CD4-positive, alpha-beta T cell treated with Interleukin-17A for 4 hours (primary cell): Measurements from ENCODE around the gene VWA2.
"Not testable (repeated sequence)": the region's sequence is repeated elsewhere in the genome, so short reads cannot be mapped to it uniquely, and the experiment has no call there.

Source experiments
- DNase-seq: peaks from one replicate; pipeline ENCODE4 v3.0.0-alpha.2; 2020; ENCODE audit warnings: mixed read lengths

The VWA2 gene

DNA sequence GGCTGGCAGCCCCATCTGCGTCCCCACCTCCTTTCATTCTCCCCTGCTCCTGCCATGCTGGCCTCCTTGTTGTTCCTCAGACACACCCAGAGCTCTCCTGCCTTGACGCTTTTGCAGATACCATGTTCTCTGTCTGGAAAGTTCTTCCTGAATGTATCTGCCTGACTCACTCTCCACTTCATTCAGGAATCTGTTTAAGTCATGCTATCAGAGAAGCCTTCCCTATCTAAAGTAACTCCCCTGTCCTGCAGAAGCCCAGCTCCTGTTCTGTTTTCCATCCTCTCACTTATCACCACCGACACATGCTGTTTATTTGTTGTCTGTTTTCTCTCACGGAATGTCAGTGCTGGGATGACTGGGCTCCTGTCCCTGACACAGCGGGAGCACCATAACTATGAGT lies 83.3 kb downstream of the VWA2 start:
- no peak for DNase-seq

DNA sequence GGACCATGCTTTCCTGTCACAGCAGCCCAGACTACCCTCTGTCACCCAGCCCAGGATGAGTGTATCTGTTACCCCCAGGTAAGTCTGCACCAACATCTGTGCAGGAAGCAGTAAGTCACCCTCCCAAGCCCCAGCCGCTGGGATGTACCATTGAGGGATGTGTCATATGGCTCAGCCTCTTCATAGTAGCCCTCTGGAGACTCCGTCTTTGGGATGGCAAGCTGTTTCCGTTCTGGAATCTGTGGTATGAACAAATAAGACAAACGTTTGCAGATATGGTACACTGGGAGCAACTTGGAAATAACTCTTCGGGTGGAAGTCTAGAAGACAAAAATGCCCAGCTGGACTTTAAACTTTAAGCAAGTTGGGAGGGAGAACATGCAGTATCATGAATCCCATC lies 84.0 kb downstream of the VWA2 start:
- no peak for DNase-seq

DNA sequence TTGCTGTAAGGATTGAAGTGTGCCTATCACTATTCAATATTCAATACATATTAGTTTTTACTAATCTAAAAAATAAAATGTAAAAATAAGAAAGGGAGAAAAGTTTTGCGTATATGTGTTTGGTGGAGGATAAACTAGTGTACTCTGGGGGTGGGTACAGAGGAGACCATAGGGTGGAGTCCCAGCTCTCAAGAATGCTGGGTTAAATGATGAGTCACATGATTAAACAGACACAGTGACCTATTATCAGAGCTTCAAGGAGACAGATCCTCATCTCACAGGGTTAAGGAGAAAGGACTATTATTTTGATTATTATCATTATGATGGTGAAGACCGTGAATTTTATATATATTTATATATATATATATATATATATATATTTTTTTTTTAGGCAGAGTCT lies 87.7 kb downstream of the VWA2 start:
- DNase-seq = no peak

DNA sequence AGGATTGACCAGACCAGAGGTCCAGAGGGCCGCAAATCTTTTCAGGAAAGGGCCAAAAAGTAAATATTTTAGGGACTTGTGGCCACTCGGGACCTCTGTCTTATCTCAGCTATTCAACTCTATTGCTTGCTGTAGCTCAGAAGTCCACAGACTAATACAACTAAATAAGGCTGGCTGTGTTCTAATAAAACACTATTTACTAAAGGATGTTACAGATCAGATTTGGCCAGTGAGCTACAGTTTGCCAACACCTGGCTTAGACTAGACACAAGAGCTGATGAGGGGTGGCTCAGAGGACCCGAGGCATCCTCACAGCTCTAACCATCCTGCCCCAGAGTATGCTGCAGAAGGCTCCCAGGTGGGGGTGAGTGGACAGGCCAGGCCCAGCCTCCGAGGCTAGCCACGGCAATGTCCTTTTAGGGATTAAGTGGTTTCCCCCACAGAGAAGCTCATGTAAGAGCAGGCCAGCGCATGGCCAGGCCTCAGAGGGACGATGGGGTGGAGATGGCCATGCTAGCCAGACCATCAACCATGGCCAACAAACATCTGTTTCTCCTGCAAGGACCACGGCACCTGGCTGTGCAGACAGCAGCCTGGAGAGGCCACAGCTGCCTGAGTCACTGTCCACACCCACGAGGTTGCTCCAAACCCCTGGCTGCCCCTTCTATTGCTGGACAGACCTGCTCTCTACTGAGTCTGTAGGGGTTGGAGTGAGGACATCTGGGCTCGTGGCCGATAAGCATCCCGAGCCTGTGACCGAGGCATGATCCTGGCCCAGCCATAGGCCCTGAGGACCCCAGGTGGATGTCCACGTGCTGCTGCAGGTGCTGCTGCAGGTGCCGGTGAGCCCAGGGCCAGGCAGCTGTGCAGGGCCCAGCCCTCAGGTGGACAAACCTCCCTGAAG lies 88.7 kb downstream of the VWA2 start:
- no peak for DNase-seq

DNA sequence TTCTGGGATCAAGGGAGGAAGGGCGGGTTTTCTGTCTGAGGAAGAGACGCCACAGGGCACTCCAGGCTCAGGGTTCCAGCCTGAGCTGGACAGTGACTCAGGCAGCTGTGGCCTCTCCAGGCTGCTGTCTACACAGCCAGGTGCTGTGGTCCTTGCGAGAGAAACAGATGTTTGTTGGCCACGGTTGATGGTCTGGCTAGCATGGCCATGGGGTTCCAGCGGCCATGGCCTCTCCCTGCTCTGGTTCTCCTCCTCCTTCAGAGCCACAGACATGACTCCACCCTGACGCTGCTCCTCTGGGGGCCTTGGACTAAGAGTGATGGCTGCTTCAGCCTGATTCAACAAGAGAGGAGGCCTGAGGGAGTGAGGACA lies 89.4 kb downstream of the VWA2 start:
- no peak for DNase-seq

DNA sequence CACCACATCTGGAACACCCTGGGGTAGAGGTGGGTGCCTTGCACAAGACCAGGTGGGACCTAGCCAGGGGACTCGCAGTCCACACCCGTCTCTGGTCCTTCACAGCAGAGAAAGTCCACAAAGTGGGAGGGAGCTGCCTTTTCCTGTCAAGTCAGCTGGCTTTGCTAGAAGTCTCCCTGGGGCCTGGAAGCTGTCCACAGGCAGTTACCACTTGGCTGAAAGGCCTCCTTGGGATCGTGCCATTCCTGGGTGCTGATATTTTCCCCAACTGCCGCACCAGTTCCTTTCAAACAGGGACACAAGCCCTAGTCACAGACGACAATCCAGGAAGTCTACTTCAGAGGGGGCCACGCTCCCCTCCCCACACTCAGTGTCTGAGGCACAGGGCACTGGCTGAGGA lies 89.8 kb downstream of the VWA2 start:
- DNase-seq = no peak

DNA sequence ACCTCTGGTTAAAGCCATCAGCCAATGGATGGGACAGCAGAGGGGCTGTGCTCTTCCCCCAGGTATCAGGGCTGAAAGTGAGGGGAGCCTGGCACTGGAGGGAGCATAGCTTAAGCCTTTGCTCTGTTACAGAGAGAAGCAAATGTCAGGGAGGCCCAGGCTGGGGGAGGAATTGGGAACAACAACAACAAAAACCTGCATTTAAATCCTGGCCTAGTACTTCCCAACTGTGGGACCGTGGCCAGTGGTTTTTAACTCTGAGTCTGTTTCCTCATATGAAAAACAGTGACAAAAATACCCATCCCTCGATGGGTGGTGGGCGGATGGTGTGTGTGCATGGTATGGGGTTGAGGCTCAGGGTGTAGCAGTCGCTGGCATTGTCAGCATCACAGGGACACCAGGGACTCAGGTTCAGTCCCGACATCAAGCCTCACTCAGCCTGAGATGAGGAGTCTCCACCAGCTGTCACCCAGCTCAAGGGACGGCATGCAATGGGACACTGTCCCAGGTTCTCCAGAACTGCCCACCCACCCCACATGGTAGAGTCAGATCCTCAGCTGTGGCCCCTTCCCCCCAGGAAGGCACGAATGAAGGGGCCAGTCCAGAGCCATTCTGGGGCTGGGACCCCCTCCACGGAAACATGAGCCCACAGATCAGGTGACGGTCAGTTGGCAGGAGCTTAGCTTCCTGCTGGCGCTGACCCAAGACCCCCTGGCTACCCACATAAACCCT lies 90.7 kb downstream of the VWA2 start:
- no peak for DNase-seq

DNA sequence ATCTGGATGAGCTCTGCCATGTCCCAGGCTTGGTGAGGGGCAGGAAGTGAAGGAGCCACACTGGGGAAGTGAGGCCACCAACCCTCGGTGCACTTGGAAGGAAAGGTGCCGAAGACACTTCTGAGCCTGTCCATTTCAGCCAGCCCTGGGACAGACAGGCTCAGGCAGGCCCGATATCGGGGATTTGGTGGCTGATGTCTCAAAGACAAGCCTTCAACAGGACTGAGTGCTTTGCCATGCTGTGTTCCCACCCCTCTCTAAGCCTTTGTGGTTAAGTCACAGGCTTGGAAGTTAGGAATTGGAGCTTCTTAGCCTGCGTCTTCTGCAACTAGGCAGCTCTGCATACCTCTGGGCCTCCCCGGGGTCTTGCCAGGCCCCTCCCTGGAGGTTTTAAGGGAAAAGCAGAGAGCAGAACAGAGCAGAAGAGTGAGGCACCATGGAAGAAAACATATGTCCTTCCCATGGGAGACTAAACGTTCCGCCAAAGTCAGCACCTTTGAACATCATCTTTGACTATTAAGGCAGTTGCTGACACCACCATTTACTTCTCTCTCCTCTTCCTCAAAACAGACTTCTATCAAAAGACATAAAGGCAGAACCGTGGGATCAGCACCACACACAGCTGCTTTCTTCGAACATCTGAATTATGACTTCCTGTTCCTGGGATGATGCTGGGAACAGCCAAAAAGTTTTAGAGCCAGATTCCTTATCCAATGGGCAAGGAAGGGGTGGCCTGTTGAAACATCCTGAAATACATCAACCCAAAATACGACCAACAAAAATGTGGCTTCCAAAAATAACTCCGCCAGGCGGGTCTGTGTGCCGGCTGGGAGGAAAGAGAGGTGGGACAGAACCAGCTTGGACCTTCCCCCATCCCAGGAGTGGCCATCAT lies 93.5 kb downstream of the VWA2 start:
- no peak for DNase-seq

DNA sequence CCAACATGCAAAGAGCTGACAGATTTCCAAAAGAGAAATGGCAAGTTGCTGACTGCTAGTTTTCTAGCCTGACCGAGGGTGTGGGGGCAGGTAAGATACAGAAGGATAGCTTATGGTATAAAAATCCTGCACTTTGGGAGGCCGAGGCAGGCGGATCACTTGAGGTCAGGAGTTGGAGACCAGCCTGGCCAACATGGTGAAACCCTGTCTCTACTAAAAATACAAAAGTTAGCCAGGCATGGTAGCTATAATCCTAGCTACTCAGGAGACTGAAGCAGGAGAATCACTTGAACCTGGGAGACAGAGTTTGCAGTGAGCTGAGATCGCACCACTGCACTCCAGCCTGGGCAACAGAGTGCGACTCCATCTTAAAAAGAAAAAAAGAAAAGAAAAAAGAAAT lies 94.4 kb downstream of the VWA2 start:
- DNase-seq = not testable (repeated sequence)

DNA sequence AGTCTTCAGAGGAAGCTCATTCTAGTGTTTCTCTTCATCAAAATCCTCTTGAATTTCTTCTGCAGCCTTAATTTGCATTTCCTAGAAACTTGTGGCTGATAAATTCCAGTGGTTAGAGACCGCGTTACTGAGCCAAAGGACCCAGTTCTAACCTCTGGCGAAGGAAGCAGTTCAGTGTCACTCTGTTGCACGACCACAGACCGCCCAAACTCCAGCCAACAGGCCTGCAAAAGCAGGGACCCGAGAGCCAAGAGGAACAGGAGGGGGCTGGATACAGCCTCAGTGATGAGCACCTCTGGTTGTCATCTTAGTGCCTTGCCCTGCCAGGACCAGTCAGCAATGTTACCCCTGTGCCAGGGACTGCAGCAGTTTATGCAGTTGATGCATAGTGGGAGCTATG lies 95.2 kb downstream of the VWA2 start:
- DNase-seq = no peak

DNA sequence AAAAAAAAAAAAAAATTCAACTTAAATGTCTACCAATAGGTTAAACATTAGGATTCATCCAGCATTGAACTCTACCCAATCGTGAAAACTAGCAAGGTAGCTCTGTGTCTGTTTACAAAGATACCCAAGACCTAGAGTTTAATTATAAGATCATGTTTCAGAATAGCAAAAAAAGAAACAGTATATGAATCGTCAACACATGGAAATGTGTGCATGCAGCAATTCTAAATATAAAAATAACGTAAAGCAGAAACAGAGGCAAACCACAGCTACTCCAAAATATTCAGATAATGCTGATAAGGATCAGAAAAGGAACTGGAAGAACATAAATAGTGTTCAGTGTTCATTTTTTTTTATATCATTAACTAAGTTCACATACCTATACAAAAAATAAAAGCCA lies 96.6 kb downstream of the VWA2 start:
- no peak for DNase-seq

DNA sequence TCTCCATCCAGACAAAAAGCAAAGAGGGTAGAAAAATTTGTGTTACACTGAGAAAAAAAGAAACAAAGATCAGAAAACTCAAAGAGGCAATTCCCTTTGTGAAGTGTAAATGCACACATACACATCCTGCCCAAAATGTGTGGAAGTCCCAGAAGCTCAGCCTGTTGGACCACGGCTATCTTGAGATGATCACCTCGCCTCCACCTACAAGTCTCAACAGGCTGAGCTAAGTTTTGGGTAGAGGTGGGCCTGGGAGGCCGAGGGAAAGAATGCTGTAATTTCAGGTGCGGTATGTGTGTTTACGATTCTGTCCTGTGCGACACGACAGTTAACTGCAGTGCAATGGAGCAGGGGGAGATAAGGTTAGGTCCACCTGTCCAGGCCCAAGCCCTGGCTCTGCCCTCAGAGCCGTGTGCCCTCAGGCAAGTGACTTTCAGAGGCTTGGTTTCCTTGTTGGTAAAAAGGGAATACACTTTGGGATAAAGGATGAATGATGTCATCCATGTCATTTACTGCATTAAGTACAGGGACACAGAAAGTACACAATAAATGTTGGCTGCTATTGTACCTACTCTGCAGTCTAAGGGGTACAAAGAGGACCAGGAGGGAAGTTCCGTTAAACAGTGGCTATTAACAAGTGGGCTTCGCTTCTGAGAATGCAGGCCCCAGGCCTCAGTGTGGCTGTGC lies 97.9 kb downstream of the VWA2 start:
- no peak for DNase-seq

DNA sequence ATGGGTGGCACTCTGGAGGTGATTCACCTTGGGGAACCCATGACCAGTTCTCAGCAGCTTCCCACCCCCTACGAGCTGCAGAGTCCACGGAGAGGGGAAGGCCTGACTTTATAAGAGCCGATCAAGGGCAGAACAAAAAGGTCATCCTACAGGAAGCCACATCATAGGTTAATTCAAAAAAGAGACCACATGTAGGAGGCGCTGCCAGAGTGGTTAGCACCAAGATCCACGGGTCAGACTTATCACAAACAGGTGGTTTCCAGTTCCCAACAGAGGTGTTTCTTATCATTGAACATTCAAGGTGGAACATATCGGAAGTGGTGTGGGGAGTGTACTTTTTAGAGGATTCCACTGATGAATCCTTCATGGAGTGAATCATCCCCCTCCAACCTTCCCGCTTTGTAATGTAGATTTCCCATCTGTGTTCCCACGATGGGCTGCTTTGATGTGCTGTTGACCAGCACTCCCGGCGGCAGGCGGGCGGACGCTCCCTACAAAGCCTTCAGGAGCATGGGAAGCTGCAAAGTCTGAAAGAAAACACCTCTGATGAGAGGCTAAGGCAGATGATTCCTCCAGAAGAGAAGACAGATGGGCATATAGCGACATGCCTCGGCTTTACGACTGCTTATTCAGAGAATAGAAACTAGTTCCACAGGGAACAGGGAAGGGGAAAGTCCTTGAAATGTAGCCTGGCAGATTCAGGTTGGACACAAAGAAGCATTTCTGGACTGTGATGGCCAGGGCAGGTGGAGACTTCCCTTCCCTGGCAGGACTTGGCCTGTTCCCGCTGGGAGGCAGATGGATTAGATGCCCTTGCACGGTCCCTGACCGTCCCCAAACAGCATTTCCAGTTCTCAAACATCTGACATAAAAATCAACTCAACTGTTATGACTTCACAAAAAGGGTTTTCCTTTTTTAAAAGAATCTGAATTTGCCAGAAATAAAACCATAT lies 98.7 kb downstream of the VWA2 start:
- DNase-seq = no peak

DNA sequence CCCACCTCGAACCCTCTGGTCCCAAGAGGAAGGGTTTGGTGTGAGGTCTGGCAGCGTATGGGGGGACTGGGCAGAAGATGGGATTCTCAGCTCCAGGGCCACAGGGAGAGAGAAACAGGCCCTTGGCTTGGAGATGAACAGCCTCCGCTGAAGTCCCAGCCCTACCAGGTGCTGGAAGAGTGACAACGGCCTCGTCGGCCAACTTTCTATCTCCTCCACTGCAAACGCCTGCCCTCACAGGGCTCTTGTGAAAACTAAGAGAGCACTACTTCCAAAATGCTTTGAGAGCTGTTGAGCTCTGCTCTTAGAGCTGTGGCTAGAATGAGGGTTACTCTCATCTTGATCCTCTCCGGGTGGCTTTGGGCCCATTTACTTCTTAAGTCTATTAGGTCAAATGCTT lies 101.8 kb downstream of the VWA2 start:
- no peak for DNase-seq
